Tibial nerve (tissue), 4 donors: ENCODE measurements around the gene SNAP91. TPM values are rescaled to one million over a fixed set of nuclear protein-coding genes. Genes with fewer than 3 reads are reported as not detected.
A peak's percentile ranks its signal among the peaks of the same experiment; 100 is the strongest.

ENCODE experiments used
- DNase-seq, 2 donors: peaks; one replicate each; pipeline ENCODE4 v3.0.0-alpha.2; 2019; ENCODE audit warnings: low spot score in 2 of 2
- H3K27ac ChIP-seq, 4 donors: fragments of 200-600 bp; sonication (generic) in 3 of 4; one replicate each; pipeline ENCODE4 v1.5.1; 2017 to 2019; ENCODE audit warnings: mild to moderate bottlenecking in 1 of 4
- H3K27me3 ChIP-seq, 2 donors: fragments of 200-600 bp; sonication (generic) in 1 of 2; one replicate each; pipeline versions ENCODE4 v1.5.1 to v1.6.0; 2017 to 2019
- H3K36me3 ChIP-seq, 3 donors: fragments of 200-600 bp; sonication (generic); one replicate each; pipeline ENCODE4 v1.5.1; 2018 to 2019
- H3K4me1 ChIP-seq, 4 donors: fragments of 200-600 bp; sonication (generic) in 3 of 4; one replicate each; pipeline ENCODE4 v1.5.1; 2017 to 2019
- H3K4me3 ChIP-seq, 4 donors: fragments of 200-600 bp; sonication (generic) in 3 of 4; one replicate each; pipeline ENCODE4 v1.5.1; 2017 to 2019; ENCODE audit warnings: mild to moderate bottlenecking in 1 of 4, moderate library complexity in 1 of 4
- H3K9me3 ChIP-seq, 4 donors: fragments of 200-600 bp; sonication (generic) in 3 of 4; one replicate each; pipeline ENCODE4 v1.5.1; 2017 to 2019
- CTCF ChIP-seq, 5 experiments: fragments of 200-600 bp in 3 of 5; fragments of 450-650 bp in 2 of 5; sonication (generic) in 3 of 5; IDR thresholded peaks; one replicate each; pipeline ENCODE4 v1.5.1; 2016 to 2019; ENCODE audit warnings: antibody characterized with exemption in 5 of 5, mild to moderate bottlenecking in 3 of 5, moderate library complexity in 2 of 5
- EP300 ChIP-seq, 2 donors: sonication (generic); formaldehyde crosslinking; IDR thresholded peaks; one replicate each; pipeline ENCODE4 v1.6.1; 2017; ENCODE audit warnings: antibody characterized with exemption in 2 of 2, mild to moderate bottlenecking in 1 of 2
- POLR2A ChIP-seq, 2 donors: fragments of 450-650 bp; IDR thresholded peaks; one replicate each; pipeline ENCODE4 v1.6.1; 2017; ENCODE audit warnings: antibody characterized with exemption in 2 of 2, mild to moderate bottlenecking in 2 of 2, moderate library complexity in 2 of 2
- WGBS, 2 donors: methylation state at CpG; one replicate each; pipeline ENCODE4 v1.1.5; 2018; 5-methylcytosine and 5-hydroxymethylcytosine counted together
- total RNA-seq, 4 donors: library from RNA; depleted of rRNA; stranded (reverse); fragments of >200 nt; gene quantifications; one replicate each; pipeline ENCODE4 v1.1.0, GENCODE V29; 2016

Gene SNAP91
- total RNA-seq, 4 donors from 2014 or later = 0.42 to 4.3 (median 0.90) TPM; not detected in 1

- peak in 1 of 2 donors; percentile 76 for DNase-seq
- no peaks in the 10 kb centered on the region for H3K27me3 ChIP-seq
- no peak overlapping the region for H3K27ac ChIP-seq
- H3K9me3 ChIP-seq = no peaks in the 10 kb centered on the region
- 17 to 44% methylated on average over 4 of the region's 4 CpGs for WGBS, 2 donors
- H3K4me1 ChIP-seq = peaks cover 0 to 25% (median 0%) of the 10 kb centered on the region in 4 donors
- H3K4me3 ChIP-seq = no peak overlapping the region
- TF ChIP-seq CTCF (IDR thresholded peaks at IDR 0.05) = peak; percentile 68 to 78 (median 74)
- TF ChIP-seq EP300 (IDR thresholded peaks at IDR 0.05) = no peak
- H3K36me3 ChIP-seq = no peaks in the 10 kb centered on the region
These were observed 193.9 kb downstream of the SNAP91 start for GRCh38 chr6:83514866-83515466.

- no peak for TF ChIP-seq EP300 (IDR thresholded peaks at IDR 0.05)
- no peak for TF ChIP-seq CTCF (IDR thresholded peaks at IDR 0.05)
- TF ChIP-seq POLR2A (IDR thresholded peaks at IDR 0.05) = no peak
- Histone ChIP-seq H3K27me3 (no peaks in the 10 kb centered on the region), H3K4me1 (peaks cover 0 to 25% (median 0%) of the 10 kb centered on the region in 4 donors), H3K36me3 (no peaks in the 10 kb centered on the region), H3K27ac (no peak overlapping the region), H3K4me3 (no peak overlapping the region), H3K9me3 (no peaks in the 10 kb centered on the region)
- 62 to 64% methylated on average over 1 of the region's 1 CpG for WGBS, 2 donors
- DNase-seq = no peak
These were observed 194.4 kb downstream of the SNAP91 start for GRCh38 chr6:83514466-83514865.

GRCh38 chr6:83511901-83512681, 196.8 kb downstream of the SNAP91 start, which contains the start of gene PRSS35:
Gene PRSS35, plus strand, starts transcription at chr6:83512534. Its CDS starts 10,908 bp downstream, at chr6:83523442.
- Histone ChIP-seq H3K27ac (peak within 1 kb of the TSS in 2 of 4 donors; percentile 8 to 66), H3K27me3 (no peaks in the 10 kb centered on the region), H3K9me3 (no peaks in the 10 kb centered on the region), H3K4me1 (peaks cover 0 to 25% (median 0%) of the 10 kb centered on the region in 4 donors), H3K4me3 (peak within 1 kb of the TSS; percentile 33 to 57 (median 39)), H3K36me3 (no peaks in the 10 kb centered on the region)
- WGBS, 2 donors = 2 to 5% methylated on average over 24 to 38 of the region's 38 CpGs
- peak; percentile 41 to 64 (median 57) for TF ChIP-seq CTCF (IDR thresholded peaks at IDR 0.05)
- TF ChIP-seq EP300 (IDR thresholded peaks at IDR 0.05) = no peak
- no peak for DNase-seq

- Histone ChIP-seq H3K4me1 (peaks cover 0 to 25% (median 0%) of the 10 kb centered on the region in 4 donors), H3K27me3 (no peaks in the 10 kb centered on the region), H3K4me3 (no peak overlapping the region), H3K9me3 (no peaks in the 10 kb centered on the region), H3K36me3 (no peaks in the 10 kb centered on the region), H3K27ac (no peak overlapping the region)
- 75 to 83% methylated on average over 8 of the region's 8 CpGs for WGBS, 2 donors
- no peak for DNase-seq
- TF ChIP-seq EP300 (IDR thresholded peaks at IDR 0.05) (no peak), CTCF (IDR thresholded peaks at IDR 0.05) (no peak), POLR2A (IDR thresholded peaks at IDR 0.05) (no peak)
These were observed 197.6 kb downstream of the SNAP91 start for GRCh38 chr6:83511266-83511665.

- Histone ChIP-seq H3K4me1 (peaks cover 0 to 25% (median 0%) of the 10 kb centered on the region in 4 donors), H3K4me3 (no peak overlapping the region), H3K27ac (no peak overlapping the region), H3K27me3 (no peaks in the 10 kb centered on the region), H3K9me3 (no peaks in the 10 kb centered on the region), H3K36me3 (no peaks in the 10 kb centered on the region)
- no peak for DNase-seq
- TF ChIP-seq CTCF (IDR thresholded peaks at IDR 0.05) (no peak), EP300 (IDR thresholded peaks at IDR 0.05) (no peak), POLR2A (IDR thresholded peaks at IDR 0.05) (no peak)
- WGBS, 2 donors = 85 to 86% methylated on average over 3 of the region's 3 CpGs
These were observed 198.1 kb downstream of the SNAP91 start for GRCh38 chr6:83510791-83511190.
